SK-N-SH treated with all-trans-retinoic acid at 6 μM for 48 hours (cell line): ENCODE results near the gene ADAM33.

Experiments used
- ARNTL ChIP-seq: fragments of 450-650 bp; formaldehyde crosslinking; IDR thresholded peaks from 2 replicates; pipeline ENCODE4 v1.5.0; 2020; ENCODE audit warnings: low read depth, mild to moderate bottlenecking, moderate library complexity, borderline replicate concordance
- BACH2 ChIP-seq: fragments of 250-450 bp; sonication (Bioruptor Pico); IDR thresholded peaks from 2 replicates; pipeline ENCODE4 v1.9.0; 2021; ENCODE audit warnings: mild to moderate bottlenecking, borderline replicate concordance
- CREB5 ChIP-seq: fragments of 250-450 bp; sonication (Bioruptor Pico); IDR thresholded peaks from 2 replicates; pipeline ENCODE4 v1.5.1; 2020; ENCODE audit warnings: low read depth, mild to moderate bottlenecking, moderate library complexity
- CSDC2 ChIP-seq: fragments of 250-450 bp; sonication (Bioruptor Pico); IDR thresholded peaks from 2 replicates; pipeline ENCODE4 v1.5.0; 2020; ENCODE audit warnings: mild to moderate bottlenecking, moderate library complexity
- OSR1 ChIP-seq: fragments of 250-450 bp; sonication (Bioruptor Pico); IDR thresholded peaks from 2 replicates; pipeline ENCODE4 v1.8.0; 2022; ENCODE audit warnings: moderate library complexity, mild to moderate bottlenecking, inconsistent platforms
- PATZ1 ChIP-seq: fragments of 250-450 bp; sonication (Bioruptor Pico); IDR thresholded peaks from 2 replicates; pipeline ENCODE4 v1.8.0; 2020; ENCODE audit warnings: mild to moderate bottlenecking, moderate library complexity, borderline replicate concordance
- POU6F1 ChIP-seq: fragments of 250-450 bp; sonication (Bioruptor Pico); IDR thresholded peaks from 2 replicates; pipeline ENCODE4 v1.8.0; 2021; ENCODE audit warnings: low read depth, mild to moderate bottlenecking, moderate library complexity, borderline replicate concordance
- SNAI2 ChIP-seq: fragments of 250-450 bp; sonication (Bioruptor Pico); IDR thresholded peaks from 2 replicates; pipeline ENCODE4 v1.5.0; 2020; ENCODE audit warnings: mild to moderate bottlenecking, moderate library complexity
- TCF4 ChIP-seq: fragments of 250-450 bp; sonication (Bioruptor Pico); IDR thresholded peaks from 2 replicates; pipeline ENCODE4 v1.8.0; 2021; ENCODE audit warnings: mild to moderate bottlenecking, moderate library complexity, borderline replicate concordance
- TOX ChIP-seq: fragments of 250-450 bp; sonication (Bioruptor Pico); IDR thresholded peaks from 2 replicates; pipeline ENCODE4 v1.8.0; 2021; ENCODE audit warnings: mild to moderate bottlenecking, moderate library complexity, borderline replicate concordance
- ZC3H10 ChIP-seq: fragments of 250-450 bp; sonication (Bioruptor Pico); IDR thresholded peaks from 2 replicates; pipeline ENCODE4 v1.5.1; 2021; ENCODE audit warnings: mild to moderate bottlenecking, moderate library complexity
- ZFP30 ChIP-seq: fragments of 450-650 bp; formaldehyde crosslinking; IDR thresholded peaks from 2 replicates; pipeline ENCODE4 v1.5.0; 2022; ENCODE audit warnings: mild to moderate bottlenecking, moderate library complexity
- ZNF8 ChIP-seq: fragments of 450-650 bp; formaldehyde crosslinking; IDR thresholded peaks from 2 replicates; pipeline ENCODE4 v1.5.0; 2020; ENCODE audit warnings: mild to moderate bottlenecking, moderate library complexity
- TF ChIP-seq, protein P1 (sequence below): fragments of 250-450 bp; sonication (Bioruptor Pico); IDR thresholded peaks from 2 replicates; pipeline ENCODE4 v1.5.1; 2021; ENCODE audit warnings: mild to moderate bottlenecking, moderate library complexity

GRCh38 chr20:3677733-3678132 is 4.1 kb downstream of the ADAM33 start:
- TF ChIP-seq SNAI2 (no peak), TOX (CRISPR knock-in tag) (no peak), ZC3H10 (CRISPR knock-in tag) (no peak), BACH2 (CRISPR knock-in tag) (no peak), PATZ1 (CRISPR knock-in tag) (no peak), ARNTL (CRISPR knock-in tag) (no peak), CSDC2 (CRISPR knock-in tag) (no peak), OSR1 (no peak), POU6F1 (no peak), TCF4 (CRISPR knock-in tag) (no peak), ZFP30 (CRISPR knock-in tag) (no peak), ZNF8 (CRISPR knock-in tag) (no peak), CREB5 (CRISPR knock-in tag) (no peak)
- TF ChIP-seq, protein P1, sequence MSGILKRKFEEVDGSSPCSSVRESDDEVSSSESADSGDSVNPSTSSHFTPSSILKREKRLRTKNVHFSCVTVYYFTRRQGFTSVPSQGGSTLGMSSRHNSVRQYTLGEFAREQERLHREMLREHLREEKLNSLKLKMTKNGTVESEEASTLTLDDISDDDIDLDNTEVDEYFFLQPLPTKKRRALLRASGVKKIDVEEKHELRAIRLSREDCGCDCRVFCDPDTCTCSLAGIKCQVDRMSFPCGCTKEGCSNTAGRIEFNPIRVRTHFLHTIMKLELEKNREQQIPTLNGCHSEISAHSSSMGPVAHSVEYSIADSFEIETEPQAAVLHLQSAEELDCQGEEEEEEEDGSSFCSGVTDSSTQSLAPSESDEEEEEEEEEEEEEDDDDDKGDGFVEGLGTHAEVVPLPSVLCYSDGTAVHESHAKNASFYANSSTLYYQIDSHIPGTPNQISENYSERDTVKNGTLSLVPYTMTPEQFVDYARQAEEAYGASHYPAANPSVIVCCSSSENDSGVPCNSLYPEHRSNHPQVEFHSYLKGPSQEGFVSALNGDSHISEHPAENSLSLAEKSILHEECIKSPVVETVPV (CRISPR knock-in tag), result no peak
